ENCODE measurements around the gene MSI2.

The MSI2 gene

GRCh38 chr17:57228911-57229310 is 27.4 kb upstream of the MSI2 start:
- Histone ChIP-seq H3K36me3 (no peaks in the 10 kb centered on the region), H3K9me3 (no peaks in the 10 kb centered on the region), H3K27me3 (no peaks in the 10 kb centered on the region), H3K4me3 (ENCODE audit: low read depth, low read length) (no peak overlapping the region), H3K4me1 (no peaks in the 10 kb centered on the region)
- TF ChIP-seq, protein P1, sequence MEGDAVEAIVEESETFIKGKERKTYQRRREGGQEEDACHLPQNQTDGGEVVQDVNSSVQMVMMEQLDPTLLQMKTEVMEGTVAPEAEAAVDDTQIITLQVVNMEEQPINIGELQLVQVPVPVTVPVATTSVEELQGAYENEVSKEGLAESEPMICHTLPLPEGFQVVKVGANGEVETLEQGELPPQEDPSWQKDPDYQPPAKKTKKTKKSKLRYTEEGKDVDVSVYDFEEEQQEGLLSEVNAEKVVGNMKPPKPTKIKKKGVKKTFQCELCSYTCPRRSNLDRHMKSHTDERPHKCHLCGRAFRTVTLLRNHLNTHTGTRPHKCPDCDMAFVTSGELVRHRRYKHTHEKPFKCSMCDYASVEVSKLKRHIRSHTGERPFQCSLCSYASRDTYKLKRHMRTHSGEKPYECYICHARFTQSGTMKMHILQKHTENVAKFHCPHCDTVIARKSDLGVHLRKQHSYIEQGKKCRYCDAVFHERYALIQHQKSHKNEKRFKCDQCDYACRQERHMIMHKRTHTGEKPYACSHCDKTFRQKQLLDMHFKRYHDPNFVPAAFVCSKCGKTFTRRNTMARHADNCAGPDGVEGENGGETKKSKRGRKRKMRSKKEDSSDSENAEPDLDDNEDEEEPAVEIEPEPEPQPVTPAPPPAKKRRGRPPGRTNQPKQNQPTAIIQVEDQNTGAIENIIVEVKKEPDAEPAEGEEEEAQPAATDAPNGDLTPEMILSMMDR (IDR thresholded peaks at IDR 0.05; ENCODE audit: low read depth, low read length): no peak
- DNase-seq: no peak

GRCh38 chr17:57234061-57234738 is 22.1 kb upstream of the MSI2 start:
- Histone ChIP-seq H3K4me3 (ENCODE audit: low read depth, low read length) (no peak overlapping the region), H3K27me3 (no peaks in the 10 kb centered on the region), H3K4me1 (no peaks in the 10 kb centered on the region), H3K36me3 (no peaks in the 10 kb centered on the region), H3K9me3 (no peaks in the 10 kb centered on the region)
- TF ChIP-seq, protein P1 (IDR thresholded peaks at IDR 0.05; ENCODE audit: low read depth, low read length): no peak
- DNase-seq: peak; percentile 18

DNA sequence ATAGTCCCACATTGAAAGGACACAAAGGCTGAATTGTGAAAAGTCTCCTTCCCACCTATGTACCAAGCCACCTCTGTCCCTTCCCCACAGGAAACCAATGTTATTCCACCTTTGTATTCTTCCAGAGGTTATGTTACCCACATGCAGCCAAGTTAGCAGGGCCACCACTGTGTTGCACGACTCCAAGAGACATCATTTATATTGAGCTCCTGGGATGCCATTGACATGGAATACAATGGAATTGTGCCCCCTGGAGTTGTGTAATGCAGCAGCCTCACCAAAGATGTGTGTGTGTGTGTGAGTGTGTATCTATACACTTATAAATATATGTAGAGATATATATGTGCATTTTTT is 21.6 kb upstream of the MSI2 start:
- Histone ChIP-seq H3K27me3 (no peaks in the 10 kb centered on the region), H3K9me3 (no peaks in the 10 kb centered on the region), H3K36me3 (no peaks in the 10 kb centered on the region), H3K4me3 (ENCODE audit: low read depth, low read length) (no peak overlapping the region), H3K4me1 (no peaks in the 10 kb centered on the region)
- no peak for DNase-seq
- TF ChIP-seq, protein P1 (IDR thresholded peaks at IDR 0.05; ENCODE audit: low read depth, low read length): peak; percentile 21; the same call in 1 of the 2 replicates

- no peak for DNase-seq
These were observed 21.2 kb upstream of the MSI2 start for GRCh38 chr17:57235124-57235523.

DNA sequence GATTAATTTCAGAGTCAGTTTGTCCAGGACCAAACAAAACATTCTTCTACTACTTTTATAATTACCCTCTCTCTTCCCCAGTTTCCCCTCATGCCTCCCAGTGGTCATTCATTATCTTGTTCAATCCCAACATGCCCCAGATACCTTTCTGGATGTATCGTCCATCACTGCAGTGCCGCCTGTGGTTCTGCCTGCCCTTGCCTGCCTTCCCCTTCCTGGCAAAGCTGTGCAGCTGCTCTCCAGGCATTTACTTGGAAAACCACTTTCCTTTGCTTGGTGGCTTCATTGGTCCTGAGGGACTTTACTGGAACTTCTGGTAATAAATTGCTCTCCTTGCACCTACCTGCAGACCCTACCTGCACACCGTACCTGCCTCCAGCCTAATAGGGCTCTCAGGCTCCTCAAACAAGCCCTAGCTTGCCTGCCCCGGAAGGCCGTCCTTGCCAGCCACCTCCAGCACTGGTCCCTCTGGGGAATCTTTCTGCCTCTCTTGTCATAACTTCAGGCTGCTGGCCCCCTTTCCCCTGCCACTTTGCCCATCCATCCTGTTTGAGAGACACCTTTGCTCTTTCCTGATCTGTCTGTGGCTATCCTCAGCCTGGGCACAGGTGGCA is 19.5 kb upstream of the MSI2 start:
- H3K4me3 ChIP-seq (ENCODE audit: low read depth, low read length): no peak overlapping the region
- H3K4me1 ChIP-seq: no peaks in the 10 kb centered on the region
- DNase-seq: no peak
- TF ChIP-seq, protein P1 (IDR thresholded peaks at IDR 0.05; ENCODE audit: low read depth, low read length): no peak
- H3K36me3 ChIP-seq: no peaks in the 10 kb centered on the region
- H3K9me3 ChIP-seq: no peaks in the 10 kb centered on the region
- no peaks in the 10 kb centered on the region for H3K27me3 ChIP-seq

More at GRCh38 chr17:57235124-57235523, 21.2 kb upstream of the MSI2 start:
- H3K36me3 ChIP-seq: no peaks in the 10 kb centered on the region
- TF ChIP-seq, protein P1 (IDR thresholded peaks at IDR 0.05; ENCODE audit: low read depth, low read length): no peak
- no peaks in the 10 kb centered on the region for H3K4me1 ChIP-seq
- no peaks in the 10 kb centered on the region for H3K27me3 ChIP-seq
- no peak overlapping the region for H3K4me3 ChIP-seq (ENCODE audit: low read depth, low read length)
- H3K9me3 ChIP-seq: no peaks in the 10 kb centered on the region

DNA sequence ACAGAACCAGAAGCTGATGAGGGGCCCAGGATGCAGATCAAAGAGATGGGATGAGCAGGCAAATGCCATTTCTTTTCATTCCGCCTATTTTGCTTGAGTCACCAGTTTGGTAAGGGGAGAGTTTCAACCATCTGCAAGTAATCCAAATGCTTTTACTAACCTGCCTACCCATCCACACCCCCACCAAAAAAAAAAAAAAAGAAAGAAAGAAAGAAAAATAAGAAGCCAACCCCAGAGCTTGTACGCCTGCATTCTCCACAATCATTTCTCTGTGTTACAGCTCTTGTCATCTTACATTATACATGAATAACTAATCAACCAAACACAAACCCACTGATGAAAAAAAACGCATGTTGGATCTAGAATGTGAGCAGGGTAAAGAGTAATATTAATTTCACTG is 15.7 kb upstream of the MSI2 start:
- H3K27me3 ChIP-seq: no peaks in the 10 kb centered on the region
- H3K9me3 ChIP-seq: no peaks in the 10 kb centered on the region
- no peak overlapping the region for H3K4me3 ChIP-seq (ENCODE audit: low read depth, low read length)
- H3K4me1 ChIP-seq: peaks cover 8% of the 10 kb centered on the region; the same call in 1 of the 2 replicates
- no peaks in the 10 kb centered on the region for H3K36me3 ChIP-seq
- DNase-seq: no peak
- TF ChIP-seq, protein P1 (IDR thresholded peaks at IDR 0.05; ENCODE audit: low read depth, low read length): no peak
